ENCODE measurements around the gene KMT2D. TPM values are rescaled to one million over a fixed set of nuclear protein-coding genes. Genes with fewer than 3 reads are reported as not detected.
"Not testable (repeated sequence)": the region's sequence is repeated elsewhere in the genome, so short reads cannot be mapped to it uniquely, and the experiment has no call there.

The KMT2D gene
- total RNA-seq, 1 donor from 2014 or later, result 26.1 TPM

DNA sequence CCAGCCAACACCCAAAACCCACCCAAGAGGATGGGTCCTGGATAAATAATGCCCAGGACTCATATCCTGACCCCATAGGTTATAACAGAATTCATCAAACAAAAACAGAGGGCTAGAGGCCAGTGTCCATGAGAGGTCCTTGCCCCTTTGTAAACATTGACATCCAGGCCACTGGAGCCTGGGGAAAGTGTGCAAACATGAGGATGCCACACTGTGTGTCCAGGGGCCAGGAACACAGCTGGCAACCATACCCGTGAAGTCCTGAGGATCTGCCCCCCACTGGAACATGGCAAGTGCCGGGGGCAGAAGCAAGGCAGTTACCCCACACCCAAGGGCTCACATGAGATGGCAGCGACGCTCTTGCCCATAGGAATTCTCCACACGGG is 4.2 kb upstream of the KMT2D start:
- no peaks in the 10 kb centered on the region for H3K9me3 ChIP-seq (ENCODE audit: control insufficient read depth in 3 of 3, low read length in 3 of 3)
- H3K9ac ChIP-seq (ENCODE audit: low read depth in 1 of 3, low read length in 3 of 3), result no peak overlapping the region
- H3K36me3 ChIP-seq (ENCODE audit: control insufficient read depth in 3 of 3, insufficient read depth in 3 of 3, low read length in 3 of 3), result no peaks in the 10 kb centered on the region
- H3K27me3 ChIP-seq (ENCODE audit: control insufficient read depth in 3 of 3, insufficient read depth in 3 of 3, low read length in 3 of 3), result no peaks in the 10 kb centered on the region
- no peak overlapping the region for H3K4me3 ChIP-seq (ENCODE audit: low read length in 3 of 3)
- no peak overlapping the region for H3K27ac ChIP-seq (ENCODE audit: low read depth, low read length)
- peaks cover 14 to 27% (median 19%) of the 10 kb centered on the region in 3 donors for H3K4me1 ChIP-seq (ENCODE audit: control insufficient read depth in 3 of 3, insufficient read depth in 3 of 3, low read length in 3 of 3)

DNA sequence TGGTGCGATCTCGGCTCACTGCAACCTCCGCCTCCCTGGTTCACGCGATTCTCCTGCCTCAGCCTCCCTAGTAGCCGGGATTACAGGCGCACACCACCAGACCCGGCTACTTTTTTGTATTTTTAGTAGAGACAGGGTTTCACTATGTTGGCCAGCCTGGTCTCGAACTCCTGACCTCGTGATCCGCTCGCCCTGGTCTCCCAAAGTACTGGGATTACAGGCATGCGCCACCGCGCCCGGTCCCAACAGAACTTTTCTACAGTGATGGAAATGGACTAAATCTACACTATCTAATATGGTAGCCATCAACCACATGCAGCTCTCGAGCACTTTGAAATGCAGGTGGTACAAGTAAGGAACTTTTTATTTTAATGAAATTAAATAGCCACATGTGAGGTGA is 1.3 kb upstream of the KMT2D start:
- not testable (repeated sequence) for H3K27ac ChIP-seq (ENCODE audit: low read depth, low read length); H3K27me3 ChIP-seq (ENCODE audit: control insufficient read depth in 3 of 3, insufficient read depth in 3 of 3, low read length in 3 of 3); H3K4me3 ChIP-seq (ENCODE audit: low read length in 3 of 3); H3K36me3 ChIP-seq (ENCODE audit: control insufficient read depth in 3 of 3, insufficient read depth in 3 of 3, low read length in 3 of 3); H3K9me3 ChIP-seq (ENCODE audit: control insufficient read depth in 3 of 3, low read length in 3 of 3)
- H3K4me1 ChIP-seq (ENCODE audit: control insufficient read depth in 3 of 3, insufficient read depth in 3 of 3, low read length in 3 of 3), result peaks cover 28 to 38% (median 29%) of the 10 kb centered on the region in 3 donors
- peak overlapping the region in 2 of 3 donors; percentile 87 to 99 for H3K9ac ChIP-seq (ENCODE audit: low read depth in 1 of 3, low read length in 3 of 3)

GRCh38 chr12:49061157-49061650 is 610 bp upstream of the KMT2D start:
- Histone ChIP-seq H3K27ac (ENCODE audit: low read depth, low read length) (peak overlapping the region; percentile 92), H3K27me3 (ENCODE audit: control insufficient read depth in 3 of 3, insufficient read depth in 3 of 3, low read length in 3 of 3) (no peaks in the 10 kb centered on the region), H3K9me3 (ENCODE audit: control insufficient read depth in 3 of 3, low read length in 3 of 3) (no peaks in the 10 kb centered on the region), H3K36me3 (ENCODE audit: control insufficient read depth in 3 of 3, insufficient read depth in 3 of 3, low read length in 3 of 3) (no peaks in the 10 kb centered on the region), H3K9ac (ENCODE audit: low read depth in 1 of 3, low read length in 3 of 3) (peak overlapping the region; percentile 87 to 99 (median 97)), H3K4me3 (ENCODE audit: low read length in 3 of 3) (peak overlapping the region; percentile 94 to 95 (median 95)), H3K4me1 (ENCODE audit: control insufficient read depth in 3 of 3, insufficient read depth in 3 of 3, low read length in 3 of 3) (peaks cover 35 to 45% (median 36%) of the 10 kb centered on the region in 3 donors)

DNA sequence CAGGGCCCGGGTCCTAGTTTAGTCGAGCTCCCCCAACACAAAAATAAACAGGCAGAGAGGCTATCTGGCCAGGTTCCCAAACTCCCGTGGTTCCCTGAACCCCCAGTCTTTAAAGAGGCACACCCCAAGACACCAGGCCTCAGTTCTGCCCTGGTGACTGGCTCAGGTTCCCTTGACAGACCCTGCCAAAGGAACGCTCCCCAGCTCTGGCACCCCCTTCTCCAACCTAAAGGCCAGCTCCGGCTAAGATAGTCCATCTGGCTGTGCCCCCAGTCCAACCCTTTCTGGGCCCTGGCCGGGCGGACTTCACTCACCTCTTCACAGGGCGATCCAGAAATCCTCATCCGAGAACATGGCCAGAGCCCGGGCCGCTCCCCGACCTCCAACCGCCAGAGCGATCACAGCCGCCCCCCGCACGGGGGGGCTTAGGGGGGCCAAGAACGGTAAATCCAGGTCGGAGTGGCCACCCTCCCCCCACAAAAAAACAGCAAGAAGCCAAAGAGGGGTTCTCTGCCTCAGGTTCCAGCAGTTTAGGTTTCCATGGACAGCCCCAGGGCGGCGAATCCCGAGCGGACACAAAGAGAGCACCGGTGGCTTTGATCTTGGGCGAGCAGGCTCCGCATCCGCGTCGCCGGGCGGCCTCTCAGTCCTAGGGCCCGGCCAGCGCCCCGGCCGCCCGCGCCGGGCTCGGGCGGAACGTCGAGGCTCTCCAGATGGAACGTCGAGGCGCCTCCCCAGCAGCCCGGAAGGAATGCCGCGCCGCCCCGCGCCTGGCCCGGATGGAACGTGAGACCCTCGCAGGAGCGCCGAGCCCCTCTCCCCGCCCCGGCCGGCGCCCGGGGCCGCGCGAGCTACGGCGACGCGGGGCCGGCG is 1.1 kb downstream of the KMT2D start:
- peaks cover 4 to 6% (median 6%) of the 10 kb centered on the region in 3 donors for H3K36me3 ChIP-seq (ENCODE audit: control insufficient read depth in 3 of 3, insufficient read depth in 3 of 3, low read length in 3 of 3)
- H3K9ac ChIP-seq (ENCODE audit: low read depth in 1 of 3, low read length in 3 of 3), result peak overlapping the region; percentile 87 to 99 (median 97)
- peak overlapping the region; percentile 92 for H3K27ac ChIP-seq (ENCODE audit: low read depth, low read length)
- no peaks in the 10 kb centered on the region for H3K9me3 ChIP-seq (ENCODE audit: control insufficient read depth in 3 of 3, low read length in 3 of 3)
- H3K27me3 ChIP-seq (ENCODE audit: control insufficient read depth in 3 of 3, insufficient read depth in 3 of 3, low read length in 3 of 3), result no peaks in the 10 kb centered on the region
- peak overlapping the region; percentile 93 to 95 (median 94) for H3K4me3 ChIP-seq (ENCODE audit: low read length in 3 of 3)
- H3K4me1 ChIP-seq (ENCODE audit: control insufficient read depth in 3 of 3, insufficient read depth in 3 of 3, low read length in 3 of 3), result peaks cover 48 to 62% (median 52%) of the 10 kb centered on the region in 3 donors

GRCh38 chr12:49059045-49059298 is 1.6 kb downstream of the KMT2D start:
- peak overlapping the region; percentile 87 to 99 (median 97) for H3K9ac ChIP-seq (ENCODE audit: low read depth in 1 of 3, low read length in 3 of 3)
- peaks cover 48 to 64% (median 53%) of the 10 kb centered on the region in 3 donors for H3K4me1 ChIP-seq (ENCODE audit: control insufficient read depth in 3 of 3, insufficient read depth in 3 of 3, low read length in 3 of 3)
- H3K9me3 ChIP-seq (ENCODE audit: control insufficient read depth in 3 of 3, low read length in 3 of 3), result no peaks in the 10 kb centered on the region
- H3K36me3 ChIP-seq (ENCODE audit: control insufficient read depth in 3 of 3, insufficient read depth in 3 of 3, low read length in 3 of 3), result peaks cover 9 to 12% (median 11%) of the 10 kb centered on the region in 3 donors
- H3K27me3 ChIP-seq (ENCODE audit: control insufficient read depth in 3 of 3, insufficient read depth in 3 of 3, low read length in 3 of 3), result no peaks in the 10 kb centered on the region
- H3K4me3 ChIP-seq (ENCODE audit: low read length in 3 of 3), result peak overlapping the region; percentile 93 to 95 (median 94)
- peak overlapping the region; percentile 92 for H3K27ac ChIP-seq (ENCODE audit: low read depth, low read length)

- peaks cover 14 to 17% (median 15%) of the 10 kb centered on the region in 3 donors for H3K36me3 ChIP-seq (ENCODE audit: control insufficient read depth in 3 of 3, insufficient read depth in 3 of 3, low read length in 3 of 3)
- peak overlapping the region; percentile 87 to 99 (median 97) for H3K9ac ChIP-seq (ENCODE audit: low read depth in 1 of 3, low read length in 3 of 3)
- no peaks in the 10 kb centered on the region for H3K27me3 ChIP-seq (ENCODE audit: control insufficient read depth in 3 of 3, insufficient read depth in 3 of 3, low read length in 3 of 3)
- H3K4me1 ChIP-seq (ENCODE audit: control insufficient read depth in 3 of 3, insufficient read depth in 3 of 3, low read length in 3 of 3), result peaks cover 48 to 61% (median 53%) of the 10 kb centered on the region in 3 donors
- peak overlapping the region; percentile 92 for H3K27ac ChIP-seq (ENCODE audit: low read depth, low read length)
- peak overlapping the region; percentile 93 to 95 (median 94) for H3K4me3 ChIP-seq (ENCODE audit: low read length in 3 of 3)
- H3K9me3 ChIP-seq (ENCODE audit: control insufficient read depth in 3 of 3, low read length in 3 of 3), result no peaks in the 10 kb centered on the region
These were observed 2.1 kb downstream of the KMT2D start for GRCh38 chr12:49058366-49059044.

- no peaks in the 10 kb centered on the region for H3K9me3 ChIP-seq (ENCODE audit: control insufficient read depth in 3 of 3, low read length in 3 of 3)
- H3K9ac ChIP-seq (ENCODE audit: low read depth in 1 of 3, low read length in 3 of 3), result peak overlapping the region; percentile 87 to 99 (median 97)
- peaks cover 48 to 61% (median 53%) of the 10 kb centered on the region in 3 donors for H3K4me1 ChIP-seq (ENCODE audit: control insufficient read depth in 3 of 3, insufficient read depth in 3 of 3, low read length in 3 of 3)
- H3K27ac ChIP-seq (ENCODE audit: low read depth, low read length), result peak overlapping the region; percentile 92
- H3K27me3 ChIP-seq (ENCODE audit: control insufficient read depth in 3 of 3, insufficient read depth in 3 of 3, low read length in 3 of 3), result no peaks in the 10 kb centered on the region
- peak overlapping the region; percentile 93 to 95 (median 94) for H3K4me3 ChIP-seq (ENCODE audit: low read length in 3 of 3)
- peaks cover 20 to 23% (median 22%) of the 10 kb centered on the region in 3 donors for H3K36me3 ChIP-seq (ENCODE audit: control insufficient read depth in 3 of 3, insufficient read depth in 3 of 3, low read length in 3 of 3)
These were observed 2.7 kb downstream of the KMT2D start for GRCh38 chr12:49057888-49058287.

- H3K27me3 ChIP-seq (ENCODE audit: control insufficient read depth in 3 of 3, insufficient read depth in 3 of 3, low read length in 3 of 3), result no peaks in the 10 kb centered on the region
- peak overlapping the region; percentile 52 to 94 (median 55) for H3K4me3 ChIP-seq (ENCODE audit: low read length in 3 of 3)
- H3K36me3 ChIP-seq (ENCODE audit: control insufficient read depth in 3 of 3, insufficient read depth in 3 of 3, low read length in 3 of 3), result peaks cover 36 to 39% (median 38%) of the 10 kb centered on the region in 3 donors
- no peaks in the 10 kb centered on the region for H3K9me3 ChIP-seq (ENCODE audit: control insufficient read depth in 3 of 3, low read length in 3 of 3)
- peaks cover 42 to 54% (median 49%) of the 10 kb centered on the region in 3 donors for H3K4me1 ChIP-seq (ENCODE audit: control insufficient read depth in 3 of 3, insufficient read depth in 3 of 3, low read length in 3 of 3)
- H3K27ac ChIP-seq (ENCODE audit: low read depth, low read length), result no peak overlapping the region
- peak overlapping the region; percentile 87 to 99 (median 97) for H3K9ac ChIP-seq (ENCODE audit: low read depth in 1 of 3, low read length in 3 of 3)
These were observed 4.4 kb downstream of the KMT2D start for GRCh38 chr12:49055978-49056754.

GRCh38 chr12:49055092-49055491 is 5.5 kb downstream of the KMT2D start:
- Histone ChIP-seq H3K9me3 (ENCODE audit: control insufficient read depth in 3 of 3, low read length in 3 of 3) (no peaks in the 10 kb centered on the region), H3K4me3 (ENCODE audit: low read length in 3 of 3) (no peak overlapping the region), H3K9ac (ENCODE audit: low read depth in 1 of 3, low read length in 3 of 3) (peak overlapping the region in 1 of 3 donors; percentile 58), H3K27me3 (ENCODE audit: control insufficient read depth in 3 of 3, insufficient read depth in 3 of 3, low read length in 3 of 3) (no peaks in the 10 kb centered on the region), H3K27ac (ENCODE audit: low read depth, low read length) (no peak overlapping the region), H3K36me3 (ENCODE audit: control insufficient read depth in 3 of 3, insufficient read depth in 3 of 3, low read length in 3 of 3) (peaks cover 47 to 50% (median 49%) of the 10 kb centered on the region in 3 donors), H3K4me1 (ENCODE audit: control insufficient read depth in 3 of 3, insufficient read depth in 3 of 3, low read length in 3 of 3) (peaks cover 40 to 51% (median 46%) of the 10 kb centered on the region in 3 donors)

Measured in skeletal muscle tissue (tissue), 4 donors.